ENCODE results near the gene TSG101.

TSG101 gene

DNA sequence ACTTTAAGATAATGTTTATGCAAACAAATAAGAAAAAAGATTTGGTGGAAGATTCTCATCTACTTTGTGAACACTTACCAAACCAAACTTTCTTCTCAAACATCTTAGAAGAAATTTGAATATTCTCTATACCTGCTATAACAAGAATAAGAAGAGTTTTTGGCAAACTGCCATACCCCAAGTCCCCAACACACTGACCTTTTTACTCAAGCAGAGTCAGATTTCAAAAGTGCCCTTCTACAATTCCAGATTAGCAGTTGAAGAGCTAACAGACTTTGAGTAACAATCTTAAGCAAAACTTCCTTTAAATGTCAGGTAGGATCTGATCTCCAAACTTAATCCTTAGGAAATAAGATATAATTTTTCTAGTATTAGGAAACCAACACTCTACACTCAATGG, 33.9 kb downstream of the TSG101 start:
- no peak for DNase-seq (ENCODE audit: low spot score)

DNA sequence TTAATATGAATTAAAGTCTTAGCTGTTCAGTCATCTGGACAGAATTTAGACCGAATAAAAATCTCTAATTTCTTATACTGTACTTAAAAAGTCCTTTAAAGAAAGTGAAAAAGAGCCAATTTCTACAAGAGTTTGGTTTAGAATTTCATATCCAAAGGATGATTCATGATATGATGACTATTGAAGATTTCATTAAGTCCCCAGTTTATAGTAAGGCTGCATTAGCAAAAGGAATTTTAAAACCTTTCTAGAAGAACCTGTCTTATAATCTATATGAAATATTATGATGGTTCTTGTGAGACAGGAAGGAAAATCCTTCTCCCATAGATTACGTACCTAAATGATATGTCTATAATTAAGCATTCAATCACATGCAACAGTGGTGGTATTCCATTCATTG, 34.8 kb downstream of the TSG101 start:
- DNase-seq (ENCODE audit: low spot score), result no peak

DNA sequence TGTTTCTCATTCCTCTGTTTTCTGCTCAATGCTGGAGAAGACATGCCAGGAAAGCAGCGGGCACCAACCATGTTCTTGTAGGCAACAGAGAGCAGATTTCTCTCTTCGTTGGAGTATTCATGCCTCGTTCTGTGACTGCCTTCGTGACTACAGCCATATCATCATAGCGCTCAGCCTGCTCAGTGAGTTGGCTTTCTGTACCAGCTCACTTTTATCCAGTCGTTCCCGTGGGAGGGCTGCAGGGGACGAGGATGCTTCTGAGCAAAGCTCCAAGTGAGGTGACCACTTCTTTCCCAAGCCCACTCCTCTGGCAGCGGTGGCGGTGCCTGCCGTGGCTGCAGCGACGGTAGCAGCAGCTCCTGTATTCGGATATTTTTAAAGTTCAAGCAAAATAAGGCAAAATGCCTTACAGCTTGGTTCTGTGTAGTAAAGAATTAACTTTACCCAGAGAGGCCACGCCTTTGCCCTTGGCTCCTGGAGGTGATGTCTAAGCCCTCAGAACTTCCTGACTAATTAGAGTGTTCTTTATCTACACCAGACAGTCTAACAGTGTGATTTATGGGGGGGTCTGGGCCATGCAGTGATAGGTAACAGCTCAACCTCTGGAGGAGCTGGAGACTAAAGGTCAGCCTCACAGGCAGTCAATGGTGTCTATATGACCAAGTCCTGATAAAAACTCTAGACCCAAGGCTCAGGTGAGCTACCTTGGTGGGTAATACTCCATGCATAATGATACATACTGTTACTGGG, 35.8 kb downstream of the TSG101 start:
- no peak for DNase-seq (ENCODE audit: low spot score)

DNA sequence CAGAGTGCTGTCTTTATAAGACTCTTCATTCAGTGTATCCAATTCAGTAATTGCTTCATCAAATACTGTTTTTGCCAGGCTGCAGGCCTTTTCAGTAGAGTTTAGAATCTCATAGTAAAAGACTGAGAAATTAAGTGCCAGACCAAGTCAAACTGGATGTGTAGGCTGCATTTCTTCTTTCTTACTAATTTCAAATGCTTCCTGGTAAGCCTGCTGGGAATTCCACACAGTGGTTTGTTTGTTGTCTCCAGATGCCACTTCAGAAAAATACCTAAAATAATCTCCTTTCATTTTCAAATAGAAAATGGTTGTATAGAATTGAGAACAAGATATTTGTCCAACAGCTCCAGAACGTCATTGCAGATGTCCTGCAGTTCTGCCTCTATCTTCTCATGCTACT, 36.4 kb downstream of the TSG101 start:
- no peak for DNase-seq (ENCODE audit: low spot score)

DNA sequence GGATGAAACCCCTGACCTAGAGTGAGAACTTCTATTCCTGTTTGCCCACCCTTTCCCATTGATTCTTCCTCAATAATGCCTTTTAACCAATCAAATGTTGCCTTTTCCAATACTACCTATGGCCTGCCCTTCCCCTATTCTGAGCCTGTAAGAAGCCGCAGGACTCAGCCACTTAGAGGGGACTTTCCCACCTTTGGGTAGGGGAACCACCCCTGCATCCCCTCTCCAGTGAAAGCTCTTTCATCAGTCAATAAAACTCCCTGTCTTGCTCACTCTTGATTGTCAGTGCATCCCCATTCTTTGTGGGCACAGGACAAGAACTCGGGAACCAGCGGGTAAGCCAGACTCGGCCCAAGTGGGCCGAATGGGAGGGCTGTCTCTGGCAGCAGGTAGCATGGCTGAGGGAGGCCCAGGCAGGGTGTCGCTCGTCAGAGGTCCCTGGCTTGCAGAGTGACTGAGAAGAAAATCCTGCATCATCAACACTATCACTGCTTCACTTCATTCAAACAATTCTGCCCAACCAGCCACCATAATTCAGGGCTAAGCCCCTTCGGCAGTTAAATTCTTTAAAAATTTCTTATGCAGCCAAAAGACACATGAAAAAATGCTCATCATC, 40.7 kb downstream of the TSG101 start:
- DNase-seq (ENCODE audit: low spot score), result no peak

DNA sequence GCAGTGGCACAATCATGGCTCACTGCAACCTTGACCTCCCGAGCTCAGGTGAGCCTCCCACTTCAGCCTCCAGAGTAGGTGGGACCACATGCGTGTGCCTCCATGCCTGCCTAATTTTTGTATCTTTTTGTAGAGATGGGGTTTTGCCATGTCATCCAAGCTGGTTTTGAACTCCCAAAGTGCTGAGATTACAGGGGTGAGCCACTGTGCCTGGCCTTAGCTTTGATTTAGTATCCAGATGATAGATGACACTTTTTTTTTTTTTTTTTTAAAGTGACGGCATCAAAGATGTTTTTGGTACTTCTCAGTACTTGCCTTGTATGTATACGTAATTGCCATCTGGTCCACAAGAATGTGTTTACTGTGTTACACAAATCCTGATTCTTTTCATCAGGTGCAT, 47.7 kb downstream of the TSG101 start:
- no peak for DNase-seq (ENCODE audit: low spot score)

DNA sequence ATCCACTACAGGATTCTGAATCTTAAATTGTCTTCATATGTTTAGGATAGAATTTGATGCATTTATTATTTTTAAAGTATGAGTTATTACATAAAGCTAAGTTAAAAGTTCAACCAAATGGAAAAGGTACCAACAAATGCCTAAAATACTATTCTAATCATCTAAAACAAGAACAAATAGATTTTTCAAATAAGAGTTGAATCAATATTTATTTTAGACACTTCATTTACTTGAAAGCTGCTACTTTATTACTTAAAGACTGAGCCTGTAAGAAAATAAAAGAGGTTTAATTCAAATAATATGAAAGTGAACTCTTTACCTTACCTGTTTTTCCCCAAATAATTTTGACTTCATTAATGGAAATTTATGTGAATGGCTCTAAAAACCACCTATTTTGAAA, 54.2 kb downstream of the TSG101 start:
- DNase-seq (ENCODE audit: low spot score), result no peak

DNA sequence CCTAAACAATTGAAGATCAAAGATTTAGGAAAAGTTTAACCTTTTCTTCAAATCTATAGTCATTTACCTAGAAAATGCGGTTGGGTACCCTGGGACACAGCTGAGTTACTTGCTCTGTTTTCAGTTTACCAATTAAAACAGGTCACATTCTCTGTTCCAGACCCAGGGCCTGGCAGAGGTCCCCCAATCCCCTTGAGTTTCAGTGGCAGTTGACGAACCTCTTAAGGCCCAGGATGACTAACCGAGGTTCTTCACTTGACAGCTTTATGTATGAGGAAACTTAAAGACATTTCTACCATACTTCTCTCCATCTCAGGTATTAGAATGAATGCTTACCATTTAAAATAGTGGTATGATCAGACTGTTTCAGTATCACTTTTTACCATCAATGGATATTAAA, 54.7 kb downstream of the TSG101 start:
- no peak for DNase-seq (ENCODE audit: low spot score)

DNA sequence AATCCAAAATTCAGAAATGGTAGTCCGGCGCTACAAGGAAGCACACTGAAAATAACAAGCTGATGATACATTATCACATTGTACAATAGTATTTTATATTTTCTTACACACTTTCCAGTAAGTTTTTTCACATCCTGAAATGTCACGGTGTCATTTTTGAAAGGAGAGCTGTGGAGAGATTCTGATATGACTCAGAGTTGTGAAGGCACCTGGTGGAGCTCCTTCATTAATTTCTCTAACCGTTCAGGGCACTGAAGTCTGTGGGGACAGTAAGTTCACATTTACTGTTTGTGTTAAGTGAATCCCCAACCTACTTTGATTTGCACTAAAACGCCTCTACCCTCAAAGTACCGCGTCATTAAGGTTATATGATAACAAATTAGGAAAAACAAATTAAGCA, 57.8 kb downstream of the TSG101 start:
- no peak for DNase-seq (ENCODE audit: low spot score)

DNA sequence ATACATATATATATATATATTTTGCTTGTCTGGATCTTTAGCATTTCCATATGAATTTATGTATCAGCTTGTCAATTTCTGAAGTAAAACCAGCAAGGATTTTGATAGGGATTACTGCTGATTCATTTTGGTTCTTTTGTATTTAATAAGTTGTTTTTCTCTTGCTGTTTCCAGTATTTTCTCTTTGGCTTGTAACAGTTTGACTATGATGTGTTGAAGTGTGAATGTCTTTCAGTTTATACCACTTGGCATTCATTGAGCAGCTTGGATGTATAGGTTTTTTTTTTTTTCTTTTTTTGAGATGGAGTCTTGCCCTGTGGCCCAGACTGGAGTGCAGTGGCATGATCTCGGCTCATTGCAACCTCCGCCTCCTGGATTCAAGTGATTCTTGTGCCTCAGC, 58.7 kb downstream of the TSG101 start:
- no peak for DNase-seq (ENCODE audit: low spot score)

DNA sequence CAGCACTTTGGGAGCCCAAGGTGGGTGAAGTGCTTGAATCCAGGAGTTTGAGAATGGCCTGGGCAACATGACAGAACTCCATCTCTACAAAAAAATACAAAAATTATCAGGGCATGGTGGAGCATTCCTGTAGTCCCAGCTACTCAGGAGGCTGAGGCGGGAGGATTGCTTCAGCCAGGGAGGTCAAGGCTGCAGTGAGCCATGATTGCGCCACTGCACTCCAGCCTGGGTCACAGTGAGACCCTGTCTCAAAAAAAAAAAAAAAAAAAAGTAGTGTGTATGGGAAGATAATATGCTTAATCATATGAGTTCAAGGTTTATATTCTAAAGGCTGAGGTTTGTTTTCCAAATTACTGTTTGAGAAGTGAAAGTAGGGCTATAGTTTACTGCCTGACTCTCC, 60.3 kb downstream of the TSG101 start:
- DNase-seq (ENCODE audit: low spot score), result no peak

DNA sequence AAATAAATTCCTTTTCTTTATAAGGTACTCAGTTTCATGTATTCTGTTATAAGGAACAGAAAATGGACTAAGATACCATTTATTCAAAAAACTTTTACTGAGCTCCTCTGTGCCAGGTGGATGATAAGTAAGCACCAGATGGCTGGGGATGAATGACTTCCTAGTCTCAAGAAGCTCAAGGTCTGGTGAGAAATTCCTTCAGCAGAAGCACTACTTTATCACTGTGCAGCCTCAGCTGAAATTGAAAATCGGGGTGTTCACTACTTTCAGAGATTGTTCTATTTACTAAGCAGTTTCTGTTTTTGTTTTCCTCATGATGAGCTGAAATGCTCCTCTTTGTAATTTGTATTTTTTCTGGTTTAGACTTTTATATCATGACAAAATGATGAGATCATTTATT, 63.3 kb downstream of the TSG101 start:
- DNase-seq (ENCODE audit: low spot score), result no peak

DNA sequence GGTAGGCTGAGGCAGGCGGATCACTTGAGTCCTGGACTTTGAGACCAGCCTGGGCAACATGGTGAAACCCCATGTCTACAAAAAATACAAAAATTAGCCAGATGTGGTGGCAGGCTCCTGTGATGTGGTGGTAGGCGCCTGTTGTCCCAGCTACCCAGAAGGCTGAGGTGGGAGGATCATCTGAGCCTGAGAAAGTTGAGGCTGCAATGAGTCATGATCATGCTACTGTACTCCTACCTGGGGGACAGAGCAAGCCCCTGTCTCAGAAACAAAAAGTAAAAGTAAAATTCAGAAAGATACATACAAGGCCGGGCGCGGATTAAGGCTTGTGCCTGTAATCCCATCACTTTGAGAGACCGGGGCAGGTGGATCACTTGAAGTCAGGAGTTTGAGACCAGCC, 64.8 kb downstream of the TSG101 start:
- DNase-seq (ENCODE audit: low spot score), result no peak

DNA sequence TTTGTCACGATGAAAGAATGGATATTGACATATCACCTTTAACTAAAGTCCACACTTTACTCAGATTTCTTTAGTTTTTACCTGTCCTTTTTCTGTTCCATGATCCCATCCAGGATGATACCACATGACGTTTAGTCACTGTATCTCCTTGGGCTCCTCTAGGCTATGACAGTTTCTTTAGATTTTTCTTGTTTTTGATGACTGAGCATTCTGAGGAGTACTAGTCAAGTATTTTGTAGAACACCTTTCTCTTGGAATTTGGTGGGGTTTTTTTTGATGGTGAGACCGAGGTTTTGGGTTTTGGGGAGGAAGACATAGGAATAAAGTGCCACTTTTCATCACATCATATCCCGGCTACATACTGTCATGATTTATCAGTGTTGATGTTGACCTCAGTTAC, 67.1 kb downstream of the TSG101 start:
- no peak for DNase-seq (ENCODE audit: low spot score)

DNA sequence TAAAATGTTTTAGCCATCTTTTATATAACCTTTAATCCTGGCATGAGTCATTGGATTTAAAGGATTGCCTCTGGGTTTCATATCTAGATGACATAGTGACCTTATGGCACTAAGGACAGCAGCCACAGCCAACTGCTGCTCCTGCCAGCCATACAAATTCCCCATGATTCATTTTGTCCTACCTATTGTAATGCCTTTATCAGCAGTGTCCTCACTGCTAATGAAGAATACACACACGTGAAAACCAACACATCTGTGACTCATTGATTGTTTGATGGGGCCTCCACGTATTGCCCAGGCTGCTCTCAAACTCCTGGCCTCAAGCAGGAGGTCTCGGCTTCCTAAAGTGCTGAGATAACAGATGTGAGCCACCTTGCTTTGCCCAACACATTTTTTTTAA, 69.3 kb downstream of the TSG101 start:
- DNase-seq (ENCODE audit: low spot score), result no peak

DNA sequence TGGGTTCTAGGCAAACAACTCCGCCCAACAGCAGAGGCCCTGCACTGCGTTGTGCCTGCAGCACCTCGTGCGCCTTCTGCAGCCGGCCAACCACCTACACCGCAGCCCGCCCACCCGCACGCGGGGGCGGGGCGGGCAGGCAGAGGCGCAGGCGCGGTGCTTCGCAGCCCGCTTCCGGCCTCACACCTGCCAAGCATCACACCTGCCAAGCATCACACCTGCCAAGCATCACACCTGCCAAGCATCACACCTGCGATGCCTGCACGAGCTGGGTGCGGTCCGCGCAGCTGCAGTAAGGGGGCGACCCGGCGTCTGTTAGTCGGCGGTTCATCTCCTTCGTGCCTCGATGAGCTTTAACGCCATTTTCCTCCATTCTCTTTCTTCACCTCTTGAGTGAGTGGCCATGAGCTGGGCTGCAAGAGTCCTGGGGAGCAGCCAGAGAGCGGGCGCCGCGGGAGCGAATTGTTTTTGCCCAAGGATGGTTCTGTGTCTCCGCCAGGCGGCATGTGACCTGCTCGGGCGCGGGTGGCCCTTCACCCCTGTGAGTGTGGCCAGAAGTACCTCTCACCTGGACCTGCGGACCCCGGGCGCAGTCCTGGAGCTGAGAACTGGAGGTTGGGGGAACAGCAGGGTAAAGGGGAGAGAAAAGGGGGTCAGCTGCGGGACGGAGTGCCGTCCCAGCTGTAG, 70.9 kb downstream of the TSG101 start, which contains the start of gene LDHAL6A:
Gene LDHAL6A, plus strand, starts transcription at position 171 of the 687 bp plus-strand sequence. CDS start 825 bp downstream, outside the sequence.
- DNase-seq (ENCODE audit: low spot score), result no peak

DNA sequence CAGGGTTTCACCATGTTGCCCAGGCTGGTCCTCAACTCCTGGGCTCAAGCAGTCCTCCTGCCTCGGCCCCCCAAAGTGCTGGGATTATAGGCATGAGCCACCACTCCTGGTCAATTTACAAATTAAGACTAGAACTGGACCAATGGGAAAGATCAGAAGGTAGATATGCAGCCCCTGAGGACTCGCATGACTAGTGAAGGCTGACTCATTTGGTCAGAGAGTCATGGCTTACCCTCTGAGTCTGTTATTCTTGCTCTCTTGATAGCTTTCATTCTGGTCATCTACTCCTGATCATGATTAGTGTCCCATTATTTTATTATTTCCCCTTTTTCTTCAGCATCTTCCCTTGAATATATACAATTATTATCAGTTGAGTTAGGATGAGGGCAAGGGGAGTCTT, 73.8 kb downstream of the TSG101 start:
- DNase-seq (ENCODE audit: low spot score), result no peak

DNA sequence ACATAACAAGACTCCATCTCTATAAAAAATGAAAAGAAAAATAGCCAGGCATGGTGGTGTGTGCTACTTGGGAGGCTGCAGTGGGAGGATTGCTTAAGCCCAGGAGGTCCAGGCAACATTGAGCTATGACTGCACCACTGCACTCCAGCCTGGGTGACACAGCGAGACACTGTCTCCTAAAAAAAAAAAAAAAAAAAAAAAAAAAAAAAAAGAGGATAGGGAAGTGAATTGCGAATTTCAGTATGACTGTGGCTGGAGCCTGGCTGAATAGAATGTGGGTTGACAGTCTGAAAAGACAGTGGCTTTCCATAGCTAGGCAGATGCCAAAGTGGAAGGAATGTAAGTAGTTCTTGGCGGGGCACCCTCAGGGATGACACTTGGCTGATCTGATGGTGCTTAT, 77.5 kb downstream of the TSG101 start:
- DNase-seq (ENCODE audit: low spot score), result no peak

DNA sequence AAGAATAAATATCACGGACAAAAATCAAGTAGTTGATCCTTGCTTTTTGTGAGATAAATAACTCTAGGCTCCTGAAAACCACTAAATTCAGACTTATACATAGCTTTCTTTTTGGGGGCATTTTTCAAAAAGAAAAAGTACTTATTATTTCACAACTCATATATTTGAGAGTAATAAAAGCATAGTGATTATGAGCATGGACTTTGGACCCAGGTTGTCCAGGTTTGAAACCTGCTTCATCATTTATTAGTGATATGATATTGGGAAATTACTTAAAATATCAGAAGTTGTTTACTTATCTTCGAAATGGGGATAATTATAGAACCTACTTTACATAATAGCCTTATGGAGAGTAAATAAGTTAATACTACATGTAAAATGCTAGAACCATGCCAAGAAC, 88.1 kb downstream of the TSG101 start:
- no peak for DNase-seq (ENCODE audit: low spot score)
